Endothelial cell of umbilical vein (primary cell): Measurements from ENCODE around the gene IL3. TPM values are rescaled to one million over a fixed set of nuclear protein-coding genes. Genes with fewer than 3 reads are reported as not detected.

Source experiments
- BruUV-seq: library from RNA; stranded (reverse); fragments of 400-500 nt; replicated peaks from 2 replicates; lab custom pipeline; 2021; lab: Mats Ljungman, UMichigan
- CTCF ChIA-PET: fragments of 300-600, 350-600 bp; sonication (Branson Sonifier 250); formaldehyde crosslinking; loops from one replicate; lab custom pipeline; 2021; ENCODE audit warnings: antibody characterized with exemption, inconsistent platforms; lab: Charles Lee
- POLR2A ChIA-PET: fragments of 300-600, 350-600 bp; sonication (Branson Sonifier 250); formaldehyde crosslinking; loops from one replicate; lab custom pipeline; 2021; ENCODE audit warnings: antibody characterized with exemption, inconsistent platforms; lab: Charles Lee
- DNase-seq: peaks from one replicate; pipeline ENCODE4 v3.0.0-alpha.2; 2011; ENCODE audit warnings: low read depth, low spot score
- FAIRE-seq: peaks from 2 replicates; lab custom pipeline; 2011; peaks lifted over from hg19 to GRCh38; lab: Jason Lieb, UNC
- H2AFZ ChIP-seq: 2 replicates; pipeline ENCODE4 v1.6.0; 2012; ENCODE audit warnings: low read depth, low read length, control low read depth, inconsistent platforms
- H3K27ac ChIP-seq: 2 replicates; pipeline ENCODE4 v1.5.1; 2011; ENCODE audit warnings: low read depth, mild to moderate bottlenecking, control low read depth, low read length, moderate library complexity; ENCODE audit not compliant: insufficient read depth
- H3K27me3 ChIP-seq, 2 experiments: 2 replicates each; pipeline versions ENCODE4 v1.6.0 to v1.6.1; 2011; ENCODE audit warnings: low read length in 2 of 2, mixed read lengths in 1 of 2; ENCODE audit not compliant: control insufficient read depth in 2 of 2, insufficient read depth in 2 of 2
- H3K36me3 ChIP-seq, 2 experiments: 2 replicates in 1 of 2; 3 replicates in 1 of 2; pipeline ENCODE4 v1.5.1; 2011; ENCODE audit warnings: low read length in 2 of 2, mild to moderate bottlenecking in 1 of 2, moderate library complexity in 1 of 2; ENCODE audit not compliant: control insufficient read depth in 2 of 2, insufficient read depth in 2 of 2; ENCODE audit errors: extremely low read depth in 1 of 2
- H3K4me1 ChIP-seq: 3 replicates; pipeline ENCODE4 v1.5.1; 2011; ENCODE audit warnings: mild to moderate bottlenecking, low read length; ENCODE audit not compliant: control insufficient read depth, insufficient read depth; ENCODE audit errors: extremely low read depth
- H3K4me2 ChIP-seq: 2 replicates; pipeline ENCODE4 v1.6.1; 2011; ENCODE audit warnings: low read length, control low read depth, mixed read lengths; ENCODE audit not compliant: insufficient read depth
- H3K4me3 ChIP-seq, 3 experiments: fragments of 200-600 bp in 1 of 3; sonication (generic), shearing (Covaris generic) in 1 of 3; replicated peaks in 1 of 3; 2 replicates each; pipeline ENCODE4 v1.5.1; 2011 to 2016; ENCODE audit warnings: control low read depth in 3 of 3, low read length in 3 of 3, mild to moderate bottlenecking in 2 of 3, inconsistent platforms in 1 of 3, low read depth in 1 of 3, moderate library complexity in 1 of 3; ENCODE audit not compliant: insufficient read depth in 1 of 3
- H3K79me2 ChIP-seq: 2 replicates; pipeline ENCODE4 v1.6.0; 2012; ENCODE audit warnings: low read length, inconsistent platforms; ENCODE audit not compliant: control insufficient read depth, insufficient read depth
- H3K9ac ChIP-seq: replicated peaks from 2 replicates; pipeline ENCODE3; 2011; ENCODE audit warnings: low read length, control low read depth; ENCODE audit not compliant: insufficient read depth; ENCODE audit errors: extremely low read depth
- H3K9me1 ChIP-seq: replicated peaks from 3 replicates; pipeline ENCODE4 v1.6.0; 2011; ENCODE audit warnings: mild to moderate bottlenecking, low read length; ENCODE audit not compliant: control insufficient read depth, insufficient read depth; ENCODE audit errors: extremely low read depth
- H3K9me3 ChIP-seq: replicated peaks from 2 replicates; pipeline ENCODE4 v1.5.1; 2012; ENCODE audit warnings: low read length, inconsistent platforms; ENCODE audit not compliant: control insufficient read depth, insufficient read depth
- H4K20me1 ChIP-seq: replicated peaks from 2 replicates; pipeline ENCODE3; 2011; ENCODE audit warnings: mild to moderate bottlenecking, low read length; ENCODE audit not compliant: control insufficient read depth, insufficient read depth; ENCODE audit errors: extremely low read depth
- CTCF ChIP-seq, 2 donors: IDR thresholded peaks; 1 replicate in 1 of 2; 2 replicates in 1 of 2; pipeline ENCODE4 v1.5.1; 2011; ENCODE audit warnings: low read length in 2 of 2, mild to moderate bottlenecking in 2 of 2, moderate library complexity in 2 of 2, control low read depth in 1 of 2, inconsistent platforms in 1 of 2, low read depth in 1 of 2; ENCODE audit not compliant: insufficient read depth in 1 of 2; ENCODE audit errors: extremely low read depth in 1 of 2
- EZH2 ChIP-seq: IDR thresholded peaks from 2 replicates; pipeline ENCODE4 v1.6.1; 2012; ENCODE audit warnings: borderline replicate concordance, low read depth, mild to moderate bottlenecking, moderate library complexity, low read length, inconsistent platforms; ENCODE audit not compliant: severe bottlenecking
- FOS ChIP-seq: IDR thresholded peaks from 2 replicates; pipeline ENCODE4 v1.6.1; 2011; ENCODE audit warnings: mild to moderate bottlenecking, low read length, moderate library complexity, borderline replicate concordance; ENCODE audit not compliant: insufficient read depth
- GATA2 ChIP-seq: IDR thresholded peaks from 2 replicates; pipeline ENCODE4 v1.7.0; 2011; ENCODE audit warnings: low read depth, mild to moderate bottlenecking, moderate library complexity, mixed read lengths, low read length; ENCODE audit not compliant: insufficient read length, insufficient read depth
- JUN ChIP-seq: IDR thresholded peaks from 2 replicates; pipeline ENCODE4 v1.6.1; 2011; ENCODE audit warnings: borderline replicate concordance, low read depth; ENCODE audit not compliant: insufficient read length, insufficient read depth
- MAX ChIP-seq: IDR thresholded peaks from 2 replicates; pipeline ENCODE4 v1.6.1; 2011; ENCODE audit not compliant: insufficient read depth, insufficient read length
- MYC ChIP-seq: IDR thresholded peaks from one replicate; pipeline ENCODE4 v1.6.1; 2011; ENCODE audit warnings: mild to moderate bottlenecking, low read depth, low read length
- POLR2A ChIP-seq: IDR thresholded peaks from 2 replicates; pipeline ENCODE4 v1.6.1; 2012; ENCODE audit warnings: low read depth, mild to moderate bottlenecking, control low read depth, low read length
- POLR2AphosphoS5 ChIP-seq: IDR thresholded peaks from 2 replicates; pipeline ENCODE4 v1.6.1; 2012; ENCODE audit warnings: low read depth, mild to moderate bottlenecking, control low read depth, low read length, moderate library complexity; ENCODE audit not compliant: insufficient read depth
- dilution Hi-C: fragments of 300-500 bp; cut with MboI; formaldehyde crosslinking; loops from one replicate; pipeline ENCODE4 v1.15.0; 2019; ENCODE audit warnings: low sequenced_read_pairs; ENCODE audit not compliant: extremely low pct_ligation_motif_present
- intact Hi-C: fragments of 100-400 bp; cut with micrococcal nuclease; formaldehyde crosslinking; loops from one replicate; pipeline ENCODE4 v1.10.0; 2022
- polyA plus RNA-seq, 4 experiments: library from polyadenylated mRNA; depleted of rRNA in 3 of 4; stranded (reverse) in 3 of 4; unstranded in 1 of 4; fragments of >200 nt; gene quantifications; 2 replicates each; pipeline versions ENCODE4 v1.2.1 to v1.2.3, GENCODE V29; 2011 to 2012; ENCODE audit warnings: missing spikeins in 1 of 4
- total RNA-seq: library from RNA; stranded (reverse); gene quantifications from 2 replicates; pipeline ENCODE4 v1.2.3, GENCODE V29; 2021

Gene IL3
- total and polyA plus RNA-seq, 2 donors (not counting 3 experiments of a cell fraction or from before 2014, with no cell fraction given) = not detected

DNA sequence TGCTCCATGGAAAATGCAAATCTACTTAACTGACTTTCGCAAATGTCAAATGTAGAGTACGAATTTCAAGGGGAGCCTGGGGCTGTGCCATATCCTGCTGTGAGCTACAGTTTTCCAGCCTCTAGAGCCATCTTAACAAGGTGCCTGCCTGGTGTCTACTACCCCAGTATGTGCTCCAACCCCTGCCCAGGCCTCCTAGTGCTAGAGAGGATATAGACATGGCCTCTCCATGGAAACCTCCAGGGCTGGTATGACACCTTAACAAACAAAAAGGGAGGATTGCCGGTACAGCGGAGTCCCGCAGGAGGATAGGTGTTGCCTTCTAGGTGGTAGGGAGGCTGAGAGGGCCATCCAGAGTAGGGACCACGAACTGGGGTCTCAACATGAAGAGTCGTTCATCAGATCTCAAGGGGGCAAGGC lies 13.6 kb upstream of the IL3 start:
- Histone ChIP-seq H3K4me1 (no peaks in the 10 kb centered on the region), H3K9ac (no peak overlapping the region), H4K20me1 (no peaks in the 10 kb centered on the region), H3K9me3 (no peaks in the 10 kb centered on the region), H2AFZ (no peak overlapping the region), H3K9me1 (no peaks in the 10 kb centered on the region), H3K36me3 (no peaks in the 10 kb centered on the region), H3K4me2 (no peak overlapping the region), H3K27me3 (peaks cover 0 to 4% of the 10 kb centered on the region in 2 experiments), H3K27ac (no peak overlapping the region), H3K79me2 (no peaks in the 10 kb centered on the region), H3K4me3 (no peak overlapping the region)
- dilution Hi-C loops = no loop called here
- BruUV-seq = no TSS peak
- FAIRE-seq = no peak
- CTCF ChIA-PET = no interaction called here
- intact Hi-C loops = no loop called here
- POLR2A ChIA-PET = no interaction called here
- DNase-seq = no peak
- TF ChIP-seq MYC (no peak), POLR2AphosphoS5 (no peak), CTCF (IDR thresholded peaks at IDR 0.05; ENCODE audit: extremely low read depth in 1 of 2, insufficient read depth in 1 of 2, low read depth in 1 of 2, low read length in 2 of 2) (no peak), FOS (no peak), GATA2 (no peak), POLR2A (no peak), MAX (no peak), EZH2 (no peak), JUN (no peak)
